Esophagus mucosa (tissue), 1 donor: ENCODE results near the gene MAP2K6. TPM values are rescaled to one million over a fixed set of nuclear protein-coding genes. Genes with fewer than 3 reads are reported as not detected.
A peak's percentile ranks its signal among the peaks of the same experiment; 100 is the strongest.

Experiments used
- ATAC-seq: fragments of 200-7000 bp; cut with Tn5 transposase; one replicate; pipeline ENCODE4 v1.9.1; 2020
- total RNA-seq: library from RNA; stranded (reverse); gene quantifications from one replicate; pipeline ENCODE4 v1.2.4, GENCODE V29; 2023
- donor health status: DM: yes; HTN: yes; CAD: no.

The MAP2K6 gene
- total RNA-seq, 1 donor from 2014 or later: 6.9 TPM

- no peak for ATAC-seq
Measured at GRCh38 chr17:69535016-69535570, 120.6 kb downstream of the MAP2K6 start.

- peak; percentile 22 for ATAC-seq
Measured at GRCh38 chr17:69538795-69539194, 124.3 kb downstream of the MAP2K6 start.

- no peak for ATAC-seq
Measured at GRCh38 chr17:69539274-69539673, 124.8 kb downstream of the MAP2K6 start.

GRCh38 chr17:69539781-69540319 lies 125.4 kb downstream of the MAP2K6 start:
- peak; percentile 63 for ATAC-seq

- ATAC-seq: no peak
Measured at GRCh38 chr17:69540356-69540755, 125.9 kb downstream of the MAP2K6 start.

- no peak for ATAC-seq
Measured at GRCh38 chr17:69547230-69547629, 132.7 kb downstream of the MAP2K6 start.

- ATAC-seq: no peak
Measured at GRCh38 chr17:69547947-69548346, 133.4 kb downstream of the MAP2K6 start.

GRCh38 chr17:69551212-69552010 lies 136.9 kb downstream of the MAP2K6 start:
- peak; percentile 65 for ATAC-seq

- ATAC-seq: no peak
Measured at GRCh38 chr17:69552986-69553667, 138.6 kb downstream of the MAP2K6 start.

GRCh38 chr17:69555056-69555455 lies 140.6 kb downstream of the MAP2K6 start:
- peak; percentile 22 for ATAC-seq

- no peak for ATAC-seq
Measured at GRCh38 chr17:69557339-69557738, 142.8 kb downstream of the MAP2K6 start.

- ATAC-seq: peak; percentile 44
Measured at GRCh38 chr17:69558796-69559195, 144.3 kb downstream of the MAP2K6 start.

GRCh38 chr17:69560987-69561441 lies 146.5 kb downstream of the MAP2K6 start:
- ATAC-seq: no peak

- ATAC-seq: peak; percentile 31
Measured at GRCh38 chr17:69561462-69561861, 147.0 kb downstream of the MAP2K6 start.

GRCh38 chr17:69565447-69565846 lies 150.9 kb downstream of the MAP2K6 start:
- ATAC-seq: no peak

- ATAC-seq: no peak
Measured at GRCh38 chr17:69567130-69567529, 152.6 kb downstream of the MAP2K6 start.

- ATAC-seq: no peak
Measured at GRCh38 chr17:69572747-69573146, 158.2 kb downstream of the MAP2K6 start.

GRCh38 chr17:69573396-69573795 lies 158.9 kb downstream of the MAP2K6 start:
- no peak for ATAC-seq

GRCh38 chr17:69574257-69575197 lies 160.0 kb downstream of the MAP2K6 start:
- no peak for ATAC-seq

GRCh38 chr17:69575346-69575761 lies 160.9 kb downstream of the MAP2K6 start:
- no peak for ATAC-seq

GRCh38 chr17:69577098-69577497 lies 162.6 kb downstream of the MAP2K6 start:
- no peak for ATAC-seq

GRCh38 chr17:69578385-69578936 lies 164.0 kb downstream of the MAP2K6 start:
- no peak for ATAC-seq
